ENCODE measurements around the gene GRIK4. TPM values are rescaled to one million over a fixed set of nuclear protein-coding genes. Genes with fewer than 3 reads are reported as not detected.

The GRIK4 gene
- total RNA-seq, 1 donor from 2014 or later: not detected

GRCh38 chr11:120966840-120967239 lies 455.3 kb downstream of the GRIK4 start:
- H3K27me3 Mint-ChIP-seq: peaks cover 9% of the 10 kb centered on the region
- no peaks in the 10 kb centered on the region for H3K9me3 Mint-ChIP-seq (ENCODE audit: low read depth)
- peaks cover 4% of the 10 kb centered on the region for H3K4me1 Mint-ChIP-seq (ENCODE audit: low read depth)
- TF ChIP-seq, protein P1, sequence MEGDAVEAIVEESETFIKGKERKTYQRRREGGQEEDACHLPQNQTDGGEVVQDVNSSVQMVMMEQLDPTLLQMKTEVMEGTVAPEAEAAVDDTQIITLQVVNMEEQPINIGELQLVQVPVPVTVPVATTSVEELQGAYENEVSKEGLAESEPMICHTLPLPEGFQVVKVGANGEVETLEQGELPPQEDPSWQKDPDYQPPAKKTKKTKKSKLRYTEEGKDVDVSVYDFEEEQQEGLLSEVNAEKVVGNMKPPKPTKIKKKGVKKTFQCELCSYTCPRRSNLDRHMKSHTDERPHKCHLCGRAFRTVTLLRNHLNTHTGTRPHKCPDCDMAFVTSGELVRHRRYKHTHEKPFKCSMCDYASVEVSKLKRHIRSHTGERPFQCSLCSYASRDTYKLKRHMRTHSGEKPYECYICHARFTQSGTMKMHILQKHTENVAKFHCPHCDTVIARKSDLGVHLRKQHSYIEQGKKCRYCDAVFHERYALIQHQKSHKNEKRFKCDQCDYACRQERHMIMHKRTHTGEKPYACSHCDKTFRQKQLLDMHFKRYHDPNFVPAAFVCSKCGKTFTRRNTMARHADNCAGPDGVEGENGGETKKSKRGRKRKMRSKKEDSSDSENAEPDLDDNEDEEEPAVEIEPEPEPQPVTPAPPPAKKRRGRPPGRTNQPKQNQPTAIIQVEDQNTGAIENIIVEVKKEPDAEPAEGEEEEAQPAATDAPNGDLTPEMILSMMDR (IDR thresholded peaks at IDR 0.05; ENCODE audit: unreplicated experiment): no peak
- H3K36me3 Mint-ChIP-seq (ENCODE audit: insufficient read depth): no peaks in the 10 kb centered on the region
- no peak overlapping the region for H3K27ac Mint-ChIP-seq
- no peak for DNase-seq (ENCODE audit: low spot score, unreplicated experiment)
- no peak overlapping the region for H3K4me3 Mint-ChIP-seq (ENCODE audit: low read depth)

DNA sequence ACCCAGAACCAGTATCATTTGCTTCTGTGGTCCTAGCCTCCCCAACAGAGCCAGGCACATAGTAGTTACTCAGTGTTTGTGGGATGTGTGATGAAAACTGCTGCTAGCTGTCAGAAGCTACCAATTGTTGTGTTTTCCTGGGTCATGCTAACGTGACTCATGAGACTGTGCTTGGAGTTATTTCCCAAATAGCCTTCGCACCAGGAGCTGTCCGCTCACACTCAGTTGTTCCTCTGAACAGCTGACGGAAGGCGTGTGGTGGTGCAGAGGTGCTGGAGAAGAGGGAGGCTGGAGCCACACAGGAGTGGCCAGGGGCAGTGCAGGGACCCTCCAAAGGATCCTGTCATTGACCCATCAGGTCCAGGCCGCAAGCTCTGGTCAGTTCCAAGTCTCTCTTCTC lies 458.4 kb downstream of the GRIK4 start:
- no peak overlapping the region for H3K4me3 Mint-ChIP-seq (ENCODE audit: low read depth)
- H3K36me3 Mint-ChIP-seq (ENCODE audit: insufficient read depth): no peaks in the 10 kb centered on the region
- DNase-seq (ENCODE audit: low spot score, unreplicated experiment): no peak
- TF ChIP-seq, protein P1 (IDR thresholded peaks at IDR 0.05; ENCODE audit: unreplicated experiment): no peak
- H3K27ac Mint-ChIP-seq: no peak overlapping the region
- H3K9me3 Mint-ChIP-seq (ENCODE audit: low read depth): no peaks in the 10 kb centered on the region
- H3K27me3 Mint-ChIP-seq: peaks cover 28% of the 10 kb centered on the region
- peaks cover 4% of the 10 kb centered on the region for H3K4me1 Mint-ChIP-seq (ENCODE audit: low read depth)

DNA sequence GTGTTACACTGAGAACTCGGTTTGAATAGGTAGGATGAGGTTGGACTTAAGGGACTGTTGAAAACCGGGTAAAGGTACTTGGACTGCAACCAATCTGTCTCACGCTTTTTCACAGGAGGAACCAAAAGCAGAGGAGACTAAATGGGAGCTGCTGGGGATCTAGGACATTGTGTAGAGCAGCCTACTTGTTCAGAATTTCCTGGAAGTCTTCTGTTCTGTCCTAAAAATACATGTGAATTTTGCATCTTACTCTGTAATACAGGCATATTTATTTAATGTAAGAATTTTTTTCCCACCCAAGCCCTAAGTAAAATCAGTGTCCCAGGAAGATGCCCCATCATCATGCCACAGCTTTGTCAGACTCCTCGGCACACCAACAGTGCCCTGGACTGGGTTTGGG lies 460.3 kb downstream of the GRIK4 start:
- no peak for DNase-seq (ENCODE audit: low spot score, unreplicated experiment)
- no peak overlapping the region for H3K27ac Mint-ChIP-seq
- no peaks in the 10 kb centered on the region for H3K36me3 Mint-ChIP-seq (ENCODE audit: insufficient read depth)
- H3K9me3 Mint-ChIP-seq (ENCODE audit: low read depth): no peaks in the 10 kb centered on the region
- peaks cover 39% of the 10 kb centered on the region for H3K27me3 Mint-ChIP-seq
- no peak overlapping the region for H3K4me3 Mint-ChIP-seq (ENCODE audit: low read depth)
- TF ChIP-seq, protein P1 (IDR thresholded peaks at IDR 0.05; ENCODE audit: unreplicated experiment): no peak
- peaks cover 4% of the 10 kb centered on the region for H3K4me1 Mint-ChIP-seq (ENCODE audit: low read depth)

DNA sequence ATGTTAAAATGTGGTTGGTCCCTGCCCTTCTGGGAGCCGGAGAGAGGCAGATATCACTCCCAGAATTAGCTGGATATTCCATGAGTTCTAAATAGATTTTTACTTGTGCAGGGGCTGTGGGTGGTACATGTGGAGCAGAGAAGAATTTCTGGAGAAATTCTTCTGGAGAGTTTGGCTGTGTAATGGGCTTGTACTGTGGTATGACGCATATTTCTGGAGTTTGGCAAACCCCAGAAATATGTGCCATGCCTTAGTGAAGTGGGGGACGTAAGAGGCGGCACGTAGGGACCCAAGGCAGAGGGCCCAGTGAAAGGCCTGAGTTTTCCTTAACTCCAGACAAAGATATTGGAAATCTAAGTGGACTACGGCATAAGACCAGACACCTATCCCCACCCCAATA lies 461.1 kb downstream of the GRIK4 start:
- H3K36me3 Mint-ChIP-seq (ENCODE audit: insufficient read depth): no peaks in the 10 kb centered on the region
- H3K27ac Mint-ChIP-seq: no peak overlapping the region
- TF ChIP-seq, protein P1 (IDR thresholded peaks at IDR 0.05; ENCODE audit: unreplicated experiment): no peak
- peaks cover 4% of the 10 kb centered on the region for H3K4me1 Mint-ChIP-seq (ENCODE audit: low read depth)
- no peak overlapping the region for H3K4me3 Mint-ChIP-seq (ENCODE audit: low read depth)
- peaks cover 42% of the 10 kb centered on the region for H3K27me3 Mint-ChIP-seq
- H3K9me3 Mint-ChIP-seq (ENCODE audit: low read depth): no peaks in the 10 kb centered on the region
- no peak for DNase-seq (ENCODE audit: low spot score, unreplicated experiment)

DNA sequence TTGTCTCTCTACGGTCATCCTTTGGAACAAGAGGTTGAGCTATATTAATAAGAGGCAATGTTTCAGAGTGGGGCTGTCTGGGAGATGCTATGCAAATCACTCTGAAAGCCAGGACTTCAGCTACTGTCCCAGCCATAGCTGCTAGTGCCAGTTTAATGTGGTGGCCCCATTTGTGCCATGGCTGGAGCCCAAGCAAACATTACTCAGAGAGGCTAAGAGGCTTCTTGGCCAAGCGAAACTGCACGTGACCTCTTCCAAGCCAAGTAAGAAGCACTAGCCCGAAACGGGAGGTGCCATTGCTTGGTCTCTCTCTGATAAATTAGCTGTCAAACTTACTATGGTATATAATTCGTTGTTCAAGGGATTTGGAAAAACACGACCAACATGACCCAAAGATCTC lies 462.0 kb downstream of the GRIK4 start:
- no peak overlapping the region for H3K4me3 Mint-ChIP-seq (ENCODE audit: low read depth)
- H3K4me1 Mint-ChIP-seq (ENCODE audit: low read depth): peaks cover 4% of the 10 kb centered on the region
- H3K9me3 Mint-ChIP-seq (ENCODE audit: low read depth): no peaks in the 10 kb centered on the region
- no peaks in the 10 kb centered on the region for H3K36me3 Mint-ChIP-seq (ENCODE audit: insufficient read depth)
- TF ChIP-seq, protein P1 (IDR thresholded peaks at IDR 0.05; ENCODE audit: unreplicated experiment): no peak
- no peak for DNase-seq (ENCODE audit: low spot score, unreplicated experiment)
- no peak overlapping the region for H3K27ac Mint-ChIP-seq
- peaks cover 44% of the 10 kb centered on the region for H3K27me3 Mint-ChIP-seq
